Fibroblast of villous mesenchyme (primary cell): ENCODE results near the gene TNNI3. TPM values are rescaled to one million over a fixed set of nuclear protein-coding genes. Genes with fewer than 3 reads are reported as not detected.
"Not testable (repeated sequence)": the region's sequence is repeated elsewhere in the genome, so short reads cannot be mapped to it uniquely, and the experiment has no call there.

ENCODE experiments used
- DNase-seq: peaks from one replicate; pipeline ENCODE4 v3.0.0-alpha.2; 2010; ENCODE audit warnings: low read depth
- H3K4me3 ChIP-seq: 2 replicates; pipeline ENCODE4 v1.5.1; 2011; ENCODE audit warnings: low read depth, mild to moderate bottlenecking, low read length
- CTCF ChIP-seq: IDR thresholded peaks from 2 replicates; pipeline ENCODE4 v1.5.1; 2012; ENCODE audit warnings: low read depth, mild to moderate bottlenecking, low read length; ENCODE audit not compliant: insufficient read depth
- total RNA-seq: library from RNA; depleted of rRNA; stranded (reverse); fragments of >200 nt; gene quantifications from 2 replicates; pipeline ENCODE4 v1.2.3, GENCODE V29; 2012

Gene TNNI3
- total RNA-seq, 1 donor: not detected

GRCh38 chr19:55173714-55174409, 16.3 kb upstream of the TNNI3 start:
- no peak for TF ChIP-seq CTCF
- H3K4me3 ChIP-seq: peak overlapping the region; percentile 51
- DNase-seq: peak; percentile 55

GRCh38 chr19:55173186-55173713, 15.7 kb upstream of the TNNI3 start:
- DNase-seq: no peak
- peak overlapping the region; percentile 51 for H3K4me3 ChIP-seq
- TF ChIP-seq CTCF: no peak

GRCh38 chr19:55172741-55173140, 15.2 kb upstream of the TNNI3 start:
- TF ChIP-seq CTCF: no peak
- peak overlapping the region; percentile 51 for H3K4me3 ChIP-seq
- peak; percentile 22 for DNase-seq

- H3K4me3 ChIP-seq, DNase-seq: not testable (repeated sequence)
These were observed 14.8 kb upstream of the TNNI3 start for GRCh38 chr19:55172318-55172717.

GRCh38 chr19:55171440-55171839, 13.9 kb upstream of the TNNI3 start:
- H3K4me3 ChIP-seq: no peak overlapping the region
- no peak for TF ChIP-seq CTCF
- no peak for DNase-seq

GRCh38 chr19:55169136-55169535, 11.6 kb upstream of the TNNI3 start:
- DNase-seq: no peak
- no peak for TF ChIP-seq CTCF
- no peak overlapping the region for H3K4me3 ChIP-seq

- TF ChIP-seq CTCF: no peak
- peak within 1 kb of the TSS; percentile 67 for H3K4me3 ChIP-seq
- peak; percentile 97 for DNase-seq
These were observed 9.2 kb upstream of the TNNI3 start, which contains the start of gene DNAAF3 for GRCh38 chr19:55166530-55167268. Gene DNAAF3, minus strand, starts transcription at chr19:55166613. Its CDS starts 200 bp downstream, at chr19:55166413.
